HepG2 (cell line): ENCODE measurements around the gene ZNF324B. TPM values are rescaled to one million over a fixed set of nuclear protein-coding genes. Genes with fewer than 3 reads are reported as not detected.

ENCODE experiments used
- ARID2 ChIP-seq: sonication (generic); formaldehyde crosslinking; IDR thresholded peaks from 2 replicates; pipeline ENCODE4 v1.8.1; 2022; ENCODE audit warnings: mild to moderate bottlenecking, missing genetic modification reagents, borderline replicate concordance
- ARNTL ChIP-seq: sonication (generic); formaldehyde crosslinking; IDR thresholded peaks from 2 replicates; pipeline ENCODE4 v1.4.0; 2020; ENCODE audit warnings: mild to moderate bottlenecking, missing genetic modification reagents
- ELF1 ChIP-seq: sonication (generic); formaldehyde crosslinking; IDR thresholded peaks from 2 replicates; pipeline ENCODE4 v1.4.0; 2020; ENCODE audit warnings: missing genetic modification reagents
- NRL ChIP-seq: sonication (generic); formaldehyde crosslinking; IDR thresholded peaks from 2 replicates; pipeline ENCODE4 v1.5.0; 2020; ENCODE audit warnings: missing genetic modification reagents, mild to moderate bottlenecking, moderate library complexity, borderline replicate concordance
- PITX1 ChIP-seq: sonication (generic); formaldehyde crosslinking; IDR thresholded peaks from 2 replicates; pipeline ENCODE4 v1.5.1; 2020; ENCODE audit warnings: mild to moderate bottlenecking, missing genetic modification reagents
- RFX3 ChIP-seq: IDR thresholded peaks from 2 replicates; pipeline ENCODE4 v1.6.1; 2016; ENCODE audit warnings: missing biosample characterization, missing genetic modification reagents
- TGIF2 ChIP-seq: IDR thresholded peaks from 2 replicates; pipeline ENCODE4 v1.6.1; 2016; ENCODE audit warnings: control low read depth, missing compliant biosample characterization
- ZFP62 ChIP-seq: sonication (generic); formaldehyde crosslinking; IDR thresholded peaks from 2 replicates; pipeline ENCODE4 v1.4.0; 2020; ENCODE audit warnings: missing genetic modification reagents
- ZMAT3 ChIP-seq: sonication (generic); formaldehyde crosslinking; conservative IDR thresholded peaks from 2 replicates; pipeline ENCODE4 v1.7.0; 2021; ENCODE audit warnings: missing genetic modification reagents
- ZNF136 ChIP-seq: sonication (generic); formaldehyde crosslinking; IDR thresholded peaks from 2 replicates; pipeline ENCODE4 v1.8.1; 2022; ENCODE audit warnings: low read depth, mild to moderate bottlenecking, moderate library complexity, missing genetic modification reagents
- ZNF24 ChIP-seq: fragments of 450-650 bp; IDR thresholded peaks from 2 replicates; pipeline ENCODE4 v1.6.1; 2017; ENCODE audit warnings: antibody characterized with exemption, mild to moderate bottlenecking
- ZNF33A ChIP-seq: sonication (generic); formaldehyde crosslinking; IDR thresholded peaks from 2 replicates; pipeline ENCODE4 v1.5.1; 2020; ENCODE audit warnings: missing genetic modification reagents, mild to moderate bottlenecking, moderate library complexity, borderline replicate concordance
- ZNF343 ChIP-seq: sonication (generic); formaldehyde crosslinking; IDR thresholded peaks from 2 replicates; pipeline ENCODE4 v1.4.0; 2020; ENCODE audit warnings: mild to moderate bottlenecking, missing genetic modification reagents
- ZNF354B ChIP-seq: sonication (generic); formaldehyde crosslinking; IDR thresholded peaks from 2 replicates; pipeline ENCODE4 v1.8.0; 2022; ENCODE audit warnings: mild to moderate bottlenecking, missing genetic modification reagents
- ZNF44 ChIP-seq: sonication (generic); formaldehyde crosslinking; IDR thresholded peaks from 2 replicates; pipeline ENCODE4 v1.5.1; 2020; ENCODE audit warnings: mild to moderate bottlenecking, missing genetic modification reagents
- ZNF782 ChIP-seq: sonication (generic); formaldehyde crosslinking; IDR thresholded peaks from 2 replicates; pipeline ENCODE4 v1.4.0; 2020; ENCODE audit warnings: missing genetic modification reagents, mild to moderate bottlenecking, borderline replicate concordance
- ZSCAN9 ChIP-seq: IDR thresholded peaks from 2 replicates; pipeline ENCODE4 v1.6.1; 2016; ENCODE audit warnings: borderline replicate concordance
- polyA plus RNA-seq, 8 experiments: library from polyadenylated mRNA; depleted of rRNA in 3 of 8; stranded (reverse) in 7 of 8; unstranded in 1 of 8; fragments of >200 nt; fragmentation: Illumina TruSeq in 4 of 8; extraction: Trizol in 4 of 8; gene quantifications; 2 replicates each; pipeline versions ENCODE4 v1.2.1 to v1.2.3, GENCODE V29; 2011 to 2016; ENCODE audit warnings: low read depth in 4 of 8, missing spikeins in 1 of 8, mixed read lengths in 1 of 8; ENCODE audit not compliant: insufficient read depth in 1 of 8
- total RNA-seq, 5 experiments: library from RNA; depleted of rRNA; stranded (reverse); fragments of >200 nt; fragmentation: Illumina TruSeq; extraction: Trizol; gene quantifications; 2 replicates each; pipeline ENCODE4 v1.2.3, GENCODE V29; 2016; ENCODE audit warnings: low read depth in 1 of 5
- TF ChIP-seq, protein P1 (sequence below): sonication (generic); formaldehyde crosslinking; IDR thresholded peaks from 2 replicates; pipeline ENCODE4 v1.5.0; 2020; ENCODE audit warnings: mild to moderate bottlenecking, low read depth, missing genetic modification reagents, borderline replicate concordance
- TF ChIP-seq, protein P2 (sequence below): IDR thresholded peaks from 2 replicates; pipeline ENCODE4 v1.6.1; 2016; ENCODE audit warnings: mild to moderate bottlenecking, missing biosample characterization, missing genetic modification reagents
- TF ChIP-seq, protein P3 (sequence below): sonication (generic); formaldehyde crosslinking; IDR thresholded peaks from 2 replicates; pipeline ENCODE4 v1.5.1; 2020; ENCODE audit warnings: missing genetic modification reagents, mild to moderate bottlenecking, borderline replicate concordance
- TF ChIP-seq, protein P4 (sequence below): sonication (generic); formaldehyde crosslinking; IDR thresholded peaks from 2 replicates; pipeline ENCODE4 v1.8.1; 2023; ENCODE audit warnings: missing genetic modification reagents, mild to moderate bottlenecking, borderline replicate concordance
- TF ChIP-seq, protein P5 (sequence below): sonication (generic); formaldehyde crosslinking; IDR thresholded peaks from 2 replicates; pipeline ENCODE4 v1.4.0; 2020; ENCODE audit warnings: missing genetic modification reagents, mild to moderate bottlenecking, borderline replicate concordance
- TF ChIP-seq, protein P6 (sequence below): sonication (generic); formaldehyde crosslinking; IDR thresholded peaks from 2 replicates; pipeline ENCODE4 v1.4.0; 2020; ENCODE audit warnings: missing genetic modification reagents

ZNF324B gene
- total and polyA plus RNA-seq, 2 of the 13 experiments (the other 11 are each of a cell fraction or from before 2014, with no cell fraction given) = 0.53 to 3.0 TPM

DNA sequence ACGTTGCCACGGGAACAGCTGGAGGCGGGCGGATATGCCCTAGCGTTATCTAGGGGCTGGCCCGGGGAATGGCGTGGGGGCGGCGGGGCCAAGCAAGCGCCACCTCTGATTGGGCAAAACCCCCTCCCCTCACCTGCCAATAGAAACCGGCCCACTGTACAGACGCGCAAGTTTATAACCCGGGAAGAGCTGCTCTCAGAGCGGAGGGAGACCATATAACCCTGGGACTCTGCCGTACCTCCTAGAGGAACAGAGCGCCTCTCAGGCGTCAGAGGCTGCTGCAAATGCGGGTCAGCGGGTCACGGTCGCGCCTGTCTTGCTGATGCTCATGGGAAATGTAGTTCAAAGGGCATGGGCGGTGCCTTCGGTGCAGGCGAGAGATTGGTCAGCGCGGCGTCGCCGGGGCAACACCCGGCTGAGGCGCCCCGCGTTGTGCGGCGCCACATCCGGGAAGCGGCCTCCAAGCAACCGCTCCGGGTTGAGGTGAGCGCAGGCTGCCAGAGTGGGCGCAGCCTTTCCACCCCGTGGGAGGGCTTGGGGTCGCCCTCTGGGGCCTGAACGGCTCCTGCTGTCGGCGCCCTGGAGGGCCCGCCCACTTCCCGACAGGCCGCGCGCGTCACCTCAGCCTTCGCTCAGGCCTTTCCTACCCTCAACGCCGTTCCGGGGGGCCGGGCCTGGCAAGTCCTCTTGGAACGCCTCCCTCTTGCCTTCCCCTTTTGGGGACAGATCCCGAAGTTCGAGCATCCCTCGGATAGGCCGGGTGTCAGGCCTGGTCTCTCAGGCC, 24.5 kb downstream of the ZNF324B start, which contains the start of gene ZNF446 (continued):
- TF ChIP-seq, protein P1, sequence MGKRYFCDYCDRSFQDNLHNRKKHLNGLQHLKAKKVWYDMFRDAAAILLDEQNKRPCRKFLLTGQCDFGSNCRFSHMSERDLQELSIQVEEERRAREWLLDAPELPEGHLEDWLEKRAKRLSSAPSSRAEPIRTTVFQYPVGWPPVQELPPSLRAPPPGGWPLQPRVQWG (CRISPR knock-in tag) = no peak
- TF ChIP-seq, protein P2, sequence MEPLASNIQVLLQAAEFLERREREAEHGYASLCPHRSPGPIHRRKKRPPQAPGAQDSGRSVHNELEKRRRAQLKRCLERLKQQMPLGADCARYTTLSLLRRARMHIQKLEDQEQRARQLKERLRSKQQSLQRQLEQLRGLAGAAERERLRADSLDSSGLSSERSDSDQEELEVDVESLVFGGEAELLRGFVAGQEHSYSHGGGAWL (CRISPR knock-in tag) = peak; percentile 63
- TF ChIP-seq, protein P3, sequence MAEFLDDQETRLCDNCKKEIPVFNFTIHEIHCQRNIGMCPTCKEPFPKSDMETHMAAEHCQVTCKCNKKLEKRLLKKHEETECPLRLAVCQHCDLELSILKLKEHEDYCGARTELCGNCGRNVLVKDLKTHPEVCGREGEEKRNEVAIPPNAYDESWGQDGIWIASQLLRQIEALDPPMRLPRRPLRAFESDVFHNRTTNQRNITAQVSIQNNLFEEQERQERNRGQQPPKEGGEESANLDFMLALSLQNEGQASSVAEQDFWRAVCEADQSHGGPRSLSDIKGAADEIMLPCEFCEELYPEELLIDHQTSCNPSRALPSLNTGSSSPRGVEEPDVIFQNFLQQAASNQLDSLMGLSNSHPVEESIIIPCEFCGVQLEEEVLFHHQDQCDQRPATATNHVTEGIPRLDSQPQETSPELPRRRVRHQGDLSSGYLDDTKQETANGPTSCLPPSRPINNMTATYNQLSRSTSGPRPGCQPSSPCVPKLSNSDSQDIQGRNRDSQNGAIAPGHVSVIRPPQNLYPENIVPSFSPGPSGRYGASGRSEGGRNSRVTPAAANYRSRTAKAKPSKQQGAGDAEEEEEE = no peak
- peak; percentile 19; the same call in 1 of the 2 replicates for TF ChIP-seq ARNTL
- TF ChIP-seq ZNF33A (CRISPR knock-in tag) = no peak
- TF ChIP-seq RFX3 = peak; percentile 90
- TF ChIP-seq ZMAT3 (CRISPR knock-in tag) = no peak; the same call in 1 of the 2 replicates
- TF ChIP-seq ARID2 = no peak
- TF ChIP-seq ELF1 (CRISPR knock-in tag) = peak; percentile 79
- no peak for TF ChIP-seq ZNF24
- TF ChIP-seq PITX1 (CRISPR knock-in tag) = no peak; the same call in 1 of the 2 replicates
- TF ChIP-seq ZFP62 = 0 out of 2 replicates have a peak, but pooled peaks have one; percentile 46
- TF ChIP-seq ZSCAN9 (CRISPR knock-in tag) = peak; percentile 15; the same call in 1 of the 2 replicates
- TF ChIP-seq, protein P4, sequence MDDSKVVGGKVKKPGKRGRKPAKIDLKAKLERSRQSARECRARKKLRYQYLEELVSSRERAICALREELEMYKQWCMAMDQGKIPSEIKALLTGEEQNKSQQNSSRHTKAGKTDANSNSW (CRISPR knock-in tag) = peak; percentile 21; the same call in 1 of the 2 replicates
- TF ChIP-seq, protein P5, sequence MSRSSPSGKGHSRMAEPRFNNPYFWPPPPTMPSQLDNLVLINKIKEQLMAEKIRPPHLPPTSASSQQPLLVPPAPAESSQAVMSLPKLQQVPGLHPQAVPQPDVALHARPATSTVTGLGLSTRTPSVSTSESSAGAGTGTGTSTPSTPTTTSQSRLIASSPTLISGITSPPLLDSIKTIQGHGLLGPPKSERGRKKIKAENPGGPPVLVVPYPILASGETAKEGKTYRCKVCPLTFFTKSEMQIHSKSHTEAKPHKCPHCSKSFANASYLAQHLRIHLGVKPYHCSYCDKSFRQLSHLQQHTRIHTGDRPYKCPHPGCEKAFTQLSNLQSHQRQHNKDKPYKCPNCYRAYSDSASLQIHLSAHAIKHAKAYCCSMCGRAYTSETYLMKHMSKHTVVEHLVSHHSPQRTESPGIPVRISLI (CRISPR knock-in tag) = no peak
- TF ChIP-seq NRL (CRISPR knock-in tag) = peak; percentile 78; the same call in 1 of the 2 replicates
- TF ChIP-seq ZNF354B = no peak
- no peak for TF ChIP-seq ZNF44 (CRISPR knock-in tag)
- peak; percentile 60; the same call in 1 of the 2 replicates for TF ChIP-seq ZNF343
- TF ChIP-seq, protein P6, sequence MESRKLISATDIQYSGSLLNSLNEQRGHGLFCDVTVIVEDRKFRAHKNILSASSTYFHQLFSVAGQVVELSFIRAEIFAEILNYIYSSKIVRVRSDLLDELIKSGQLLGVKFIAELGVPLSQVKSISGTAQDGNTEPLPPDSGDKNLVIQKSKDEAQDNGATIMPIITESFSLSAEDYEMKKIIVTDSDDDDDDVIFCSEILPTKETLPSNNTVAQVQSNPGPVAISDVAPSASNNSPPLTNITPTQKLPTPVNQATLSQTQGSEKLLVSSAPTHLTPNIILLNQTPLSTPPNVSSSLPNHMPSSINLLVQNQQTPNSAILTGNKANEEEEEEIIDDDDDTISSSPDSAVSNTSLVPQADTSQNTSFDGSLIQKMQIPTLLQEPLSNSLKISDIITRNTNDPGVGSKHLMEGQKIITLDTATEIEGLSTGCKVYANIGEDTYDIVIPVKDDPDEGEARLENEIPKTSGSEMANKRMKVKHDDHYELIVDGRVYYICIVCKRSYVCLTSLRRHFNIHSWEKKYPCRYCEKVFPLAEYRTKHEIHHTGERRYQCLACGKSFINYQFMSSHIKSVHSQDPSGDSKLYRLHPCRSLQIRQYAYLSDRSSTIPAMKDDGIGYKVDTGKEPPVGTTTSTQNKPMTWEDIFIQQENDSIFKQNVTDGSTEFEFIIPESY (CRISPR knock-in tag) = no peak
- TF ChIP-seq TGIF2 (CRISPR knock-in tag) = no peak; the same call in none of the 2 replicates
- TF ChIP-seq ZNF136 (CRISPR knock-in tag) = peak; percentile 86; the same call in 1 of the 2 replicates
- TF ChIP-seq ZNF782 (CRISPR knock-in tag) = peak; percentile 73; the same call in 1 of the 2 replicates
